A549 (cell line): ENCODE measurements around the gene SP110.

ENCODE experiments used
- CHD2 ChIP-seq: fragments of 150-350 bp; IDR thresholded peaks from 2 replicates; pipeline ENCODE4 v1.6.1; 2014; ENCODE audit warnings: low read length; ENCODE audit not compliant: partially characterized antibody
- CTCF ChIP-seq: fragments of >200 bp; sonication (Bioruptor Twin); formaldehyde crosslinking; IDR thresholded peaks from 3 replicates; pipeline ENCODE4 v1.5.1; 2016
- NR3C1 ChIP-seq: fragments of >200 bp; sonication (Bioruptor Twin); formaldehyde crosslinking; IDR thresholded peaks from 3 replicates; pipeline ENCODE4 v1.6.1; 2017
- POLR2A ChIP-seq: IDR thresholded peaks from 2 replicates; pipeline ENCODE4 v1.6.1; 2012; ENCODE audit warnings: mild to moderate bottlenecking, low read length
- SREBF2 ChIP-seq: fragments of 450-650 bp; IDR thresholded peaks from 2 replicates; pipeline ENCODE4 v1.6.1; 2014; ENCODE audit warnings: mild to moderate bottlenecking, moderate library complexity
- TF ChIP-seq, protein P1 (sequence below): fragments of 150-350 bp; IDR thresholded peaks from 2 replicates; pipeline ENCODE4 v1.6.1; 2014; ENCODE audit warnings: low read depth, mild to moderate bottlenecking, low read length

DNA sequence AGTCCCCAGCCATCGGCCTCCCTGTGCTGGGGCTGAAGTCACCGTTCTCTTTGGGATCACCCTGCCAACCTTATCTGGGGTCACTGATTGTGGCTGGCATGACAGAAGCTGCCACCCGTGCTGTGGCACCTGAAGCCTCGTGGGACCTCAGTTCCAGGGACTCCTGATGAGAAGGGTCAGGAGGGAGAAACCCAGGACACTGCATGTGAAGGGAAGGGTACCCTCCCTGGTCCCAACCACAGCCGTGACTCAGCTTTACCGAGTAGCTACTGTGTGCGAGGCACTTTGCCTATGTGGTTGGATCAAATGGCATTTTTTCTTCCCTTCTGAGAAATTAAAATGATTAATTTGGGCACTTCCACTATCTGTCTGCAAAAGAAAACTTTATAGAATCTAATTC lies 64.4 kb downstream of the SP110 start:
- TF ChIP-seq NR3C1 = no peak
- no peak for TF ChIP-seq POLR2A
- TF ChIP-seq SREBF2 = no peak
- TF ChIP-seq, protein P1, sequence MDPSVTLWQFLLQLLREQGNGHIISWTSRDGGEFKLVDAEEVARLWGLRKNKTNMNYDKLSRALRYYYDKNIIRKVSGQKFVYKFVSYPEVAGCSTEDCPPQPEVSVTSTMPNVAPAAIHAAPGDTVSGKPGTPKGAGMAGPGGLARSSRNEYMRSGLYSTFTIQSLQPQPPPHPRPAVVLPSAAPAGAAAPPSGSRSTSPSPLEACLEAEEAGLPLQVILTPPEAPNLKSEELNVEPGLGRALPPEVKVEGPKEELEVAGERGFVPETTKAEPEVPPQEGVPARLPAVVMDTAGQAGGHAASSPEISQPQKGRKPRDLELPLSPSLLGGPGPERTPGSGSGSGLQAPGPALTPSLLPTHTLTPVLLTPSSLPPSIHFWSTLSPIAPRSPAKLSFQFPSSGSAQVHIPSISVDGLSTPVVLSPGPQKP = no peak
- TF ChIP-seq CTCF = no peak
- TF ChIP-seq CHD2 = no peak
